AG09309 (cell line): ENCODE measurements around the gene FGF12.

Experiments
- DNase-seq: peaks from one replicate; pipeline ENCODE4 v3.0.0-alpha.2; 2010; ENCODE audit warnings: low read depth
- H3K4me3 ChIP-seq: 2 replicates; pipeline ENCODE4 v1.5.1; 2011; ENCODE audit warnings: mild to moderate bottlenecking, low read depth, low read length, moderate library complexity; ENCODE audit not compliant: control insufficient read depth
- CTCF ChIP-seq: IDR thresholded peaks from 2 replicates; pipeline ENCODE4 v1.5.1; 2011; ENCODE audit warnings: mild to moderate bottlenecking, low read depth, low read length, inconsistent platforms; ENCODE audit not compliant: insufficient read depth, control insufficient read depth; ENCODE audit errors: missing control alignments

Gene FGF12

GRCh38 chr3:192092388-192093005, 634.8 kb downstream of the FGF12 start:
- no peak for TF ChIP-seq CTCF
- no peak for DNase-seq
- H3K4me3 ChIP-seq, result no peak overlapping the region

DNA sequence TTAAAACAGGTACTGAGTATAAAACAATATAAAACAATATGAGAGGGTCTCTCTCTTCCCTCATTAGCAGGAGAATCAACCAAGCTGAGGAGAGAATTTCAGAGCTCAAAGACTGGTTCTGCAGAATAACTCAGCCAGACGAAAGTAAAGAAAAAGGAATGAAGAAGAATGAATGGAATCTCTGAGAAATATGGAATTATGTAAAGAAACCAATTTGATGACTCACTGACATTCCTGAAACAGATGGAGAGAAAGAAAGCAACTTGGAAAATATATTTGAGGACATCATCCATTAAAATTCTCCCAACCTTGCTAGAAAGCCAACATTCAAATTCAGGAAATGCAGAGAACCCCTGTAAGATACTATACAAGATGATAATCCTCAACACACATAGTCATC, 635.5 kb downstream of the FGF12 start:
- no peak for DNase-seq
- H3K4me3 ChIP-seq, result no peak overlapping the region
- no peak for TF ChIP-seq CTCF

GRCh38 chr3:192090586-192090985, 636.8 kb downstream of the FGF12 start:
- TF ChIP-seq CTCF, result no peak
- no peak for DNase-seq
- H3K4me3 ChIP-seq, result no peak overlapping the region
